IMR-90 (cell line): Measurements from ENCODE around the gene DDX41.

Source experiments
- BHLHE40 ChIP-seq: fragments of 150-350 bp; IDR thresholded peaks from 2 replicates; pipeline ENCODE4 v1.6.1; 2016; ENCODE audit warnings: mild to moderate bottlenecking, low read depth, low read length
- NFE2L2 ChIP-seq: fragments of 150-350 bp; IDR thresholded peaks from 2 replicates; pipeline ENCODE4 v1.6.1; 2016; ENCODE audit warnings: low read depth, mild to moderate bottlenecking, low read length
- POLR2A ChIP-seq: IDR thresholded peaks from 2 replicates; pipeline ENCODE4 v1.6.1; 2012; ENCODE audit warnings: mild to moderate bottlenecking, low read depth, low read length
- RAD21 ChIP-seq: IDR thresholded peaks from 2 replicates; pipeline ENCODE4 v1.6.1; 2012; ENCODE audit warnings: low read length, improper control_type of control experiment
- RCOR1 ChIP-seq: IDR thresholded peaks from 2 replicates; pipeline ENCODE4 v1.6.1; 2012; ENCODE audit warnings: mild to moderate bottlenecking, low read length, improper control_type of control experiment; ENCODE audit not compliant: insufficient replicate concordance
- SMC3 ChIP-seq: fragments of 150-350 bp; IDR thresholded peaks from 2 replicates; pipeline ENCODE4 v1.6.1; 2016; ENCODE audit warnings: low read depth, mild to moderate bottlenecking, antibody characterized with exemption, low read length, moderate library complexity
- TF ChIP-seq, protein P1 (sequence below): conservative IDR thresholded peaks from 2 replicates; pipeline ENCODE4 v1.5.1; 2012; ENCODE audit warnings: mild to moderate bottlenecking, low read depth, low read length, improper control_type of control experiment

DNA sequence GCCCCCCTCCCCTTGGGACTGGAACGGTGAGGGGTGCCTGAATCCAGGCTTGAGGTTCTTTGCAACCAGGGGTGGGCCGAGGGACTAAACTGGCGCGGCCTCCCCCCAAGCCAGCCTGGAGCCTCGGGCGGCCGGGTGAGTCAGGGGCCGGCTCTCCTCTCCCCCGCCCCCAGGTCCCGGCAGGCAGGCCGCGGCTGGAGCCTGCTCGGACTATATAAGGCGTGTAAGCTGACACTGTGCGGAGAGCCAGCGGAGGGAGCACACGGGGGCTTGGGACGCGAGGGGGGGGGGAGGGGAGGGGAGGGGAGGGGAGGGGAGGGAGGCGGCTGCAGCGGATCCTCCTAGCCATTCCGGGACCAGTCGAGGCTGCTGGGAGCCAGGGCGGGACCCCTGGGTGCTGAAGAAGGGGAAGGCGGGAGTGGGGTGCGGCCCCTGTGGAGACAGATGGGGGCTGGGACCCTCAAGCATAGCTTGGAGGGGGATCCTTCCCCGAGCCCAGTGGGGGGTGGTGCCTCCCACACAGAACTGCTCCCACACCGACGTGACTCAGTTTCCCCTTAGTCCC lies 20.0 kb downstream of the DDX41 start:
- TF ChIP-seq NFE2L2 (no peak), POLR2A (peak; percentile 67; the same call in 1 of the 2 replicates), SMC3 (no peak), RAD21 (no peak), BHLHE40 (peak; percentile 2; the same call in 1 of the 2 replicates), RCOR1 (no peak)
- TF ChIP-seq, protein P1, sequence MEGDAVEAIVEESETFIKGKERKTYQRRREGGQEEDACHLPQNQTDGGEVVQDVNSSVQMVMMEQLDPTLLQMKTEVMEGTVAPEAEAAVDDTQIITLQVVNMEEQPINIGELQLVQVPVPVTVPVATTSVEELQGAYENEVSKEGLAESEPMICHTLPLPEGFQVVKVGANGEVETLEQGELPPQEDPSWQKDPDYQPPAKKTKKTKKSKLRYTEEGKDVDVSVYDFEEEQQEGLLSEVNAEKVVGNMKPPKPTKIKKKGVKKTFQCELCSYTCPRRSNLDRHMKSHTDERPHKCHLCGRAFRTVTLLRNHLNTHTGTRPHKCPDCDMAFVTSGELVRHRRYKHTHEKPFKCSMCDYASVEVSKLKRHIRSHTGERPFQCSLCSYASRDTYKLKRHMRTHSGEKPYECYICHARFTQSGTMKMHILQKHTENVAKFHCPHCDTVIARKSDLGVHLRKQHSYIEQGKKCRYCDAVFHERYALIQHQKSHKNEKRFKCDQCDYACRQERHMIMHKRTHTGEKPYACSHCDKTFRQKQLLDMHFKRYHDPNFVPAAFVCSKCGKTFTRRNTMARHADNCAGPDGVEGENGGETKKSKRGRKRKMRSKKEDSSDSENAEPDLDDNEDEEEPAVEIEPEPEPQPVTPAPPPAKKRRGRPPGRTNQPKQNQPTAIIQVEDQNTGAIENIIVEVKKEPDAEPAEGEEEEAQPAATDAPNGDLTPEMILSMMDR, result no peak
